HL-60 (cell line): Measurements from ENCODE around the gene UBE2E3.

Experiments used
- DNase-seq, 2 experiments: peaks; one replicate each; pipeline ENCODE4 v3.0.0-alpha.2; 2010 to 2020; ENCODE audit warnings: low read depth in 1 of 2, low spot score in 1 of 2
- H3K27ac ChIP-seq: fragments of 250-450 bp; sonication (Bioruptor Pico); replicated peaks from 2 replicates; pipeline ENCODE4 v1.5.1; 2020; ENCODE audit warnings: mild to moderate bottlenecking, moderate library complexity
- H3K27me3 ChIP-seq: fragments of 250-450 bp; sonication (Bioruptor Pico); 2 replicates; pipeline ENCODE4 v1.5.1; 2021; ENCODE audit warnings: mild to moderate bottlenecking, moderate library complexity; ENCODE audit not compliant: insufficient read depth, poor library complexity, severe bottlenecking
- H3K4me3 ChIP-seq: replicated peaks from 2 replicates; pipeline ENCODE4 v1.5.1; 2011; ENCODE audit warnings: mild to moderate bottlenecking, control low read depth, low read length; ENCODE audit not compliant: insufficient read depth
- GABPA ChIP-seq: IDR thresholded peaks from 2 replicates; pipeline ENCODE4 v1.6.1; 2012; ENCODE audit warnings: low read depth
- POLR2AphosphoS5 ChIP-seq: IDR thresholded peaks from 2 replicates; pipeline ENCODE4 v1.6.1; 2012; ENCODE audit warnings: low read depth
- REST ChIP-seq: IDR thresholded peaks from 2 replicates; pipeline ENCODE4 v1.6.1; 2012; ENCODE audit warnings: low read depth; ENCODE audit not compliant: insufficient replicate concordance
- SPI1 ChIP-seq: IDR thresholded peaks from 2 replicates; pipeline ENCODE4 v1.6.1; 2012; ENCODE audit warnings: low read depth, mild to moderate bottlenecking, borderline replicate concordance
- TF ChIP-seq, protein P1 (sequence below): IDR thresholded peaks from one replicate; pipeline ENCODE4 v1.5.1; 2011; ENCODE audit warnings: low read length, control low read depth, inconsistent platforms; ENCODE audit not compliant: insufficient read depth

The UBE2E3 gene

GRCh38 chr2:180969124-180969523 is 11.3 kb upstream of the UBE2E3 start:
- no peak for DNase-seq
- TF ChIP-seq, protein P1, sequence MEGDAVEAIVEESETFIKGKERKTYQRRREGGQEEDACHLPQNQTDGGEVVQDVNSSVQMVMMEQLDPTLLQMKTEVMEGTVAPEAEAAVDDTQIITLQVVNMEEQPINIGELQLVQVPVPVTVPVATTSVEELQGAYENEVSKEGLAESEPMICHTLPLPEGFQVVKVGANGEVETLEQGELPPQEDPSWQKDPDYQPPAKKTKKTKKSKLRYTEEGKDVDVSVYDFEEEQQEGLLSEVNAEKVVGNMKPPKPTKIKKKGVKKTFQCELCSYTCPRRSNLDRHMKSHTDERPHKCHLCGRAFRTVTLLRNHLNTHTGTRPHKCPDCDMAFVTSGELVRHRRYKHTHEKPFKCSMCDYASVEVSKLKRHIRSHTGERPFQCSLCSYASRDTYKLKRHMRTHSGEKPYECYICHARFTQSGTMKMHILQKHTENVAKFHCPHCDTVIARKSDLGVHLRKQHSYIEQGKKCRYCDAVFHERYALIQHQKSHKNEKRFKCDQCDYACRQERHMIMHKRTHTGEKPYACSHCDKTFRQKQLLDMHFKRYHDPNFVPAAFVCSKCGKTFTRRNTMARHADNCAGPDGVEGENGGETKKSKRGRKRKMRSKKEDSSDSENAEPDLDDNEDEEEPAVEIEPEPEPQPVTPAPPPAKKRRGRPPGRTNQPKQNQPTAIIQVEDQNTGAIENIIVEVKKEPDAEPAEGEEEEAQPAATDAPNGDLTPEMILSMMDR = no peak
- TF ChIP-seq POLR2AphosphoS5 = no peak
- no peak for TF ChIP-seq REST
- no peak for TF ChIP-seq SPI1
- TF ChIP-seq GABPA = no peak
- Histone ChIP-seq H3K27me3 (no peaks in the 10 kb centered on the region), H3K4me3 (no peak overlapping the region), H3K27ac (no peak overlapping the region)

GRCh38 chr2:180970016-180970415 is 10.4 kb upstream of the UBE2E3 start:
- H3K27ac ChIP-seq = no peak overlapping the region
- TF ChIP-seq REST (no peak), POLR2AphosphoS5 (no peak), SPI1 (no peak), GABPA (no peak)
- TF ChIP-seq, protein P1 = no peak
- H3K27me3 ChIP-seq = peaks cover 5% of the 10 kb centered on the region
- no peak for DNase-seq
- H3K4me3 ChIP-seq = no peak overlapping the region

DNA sequence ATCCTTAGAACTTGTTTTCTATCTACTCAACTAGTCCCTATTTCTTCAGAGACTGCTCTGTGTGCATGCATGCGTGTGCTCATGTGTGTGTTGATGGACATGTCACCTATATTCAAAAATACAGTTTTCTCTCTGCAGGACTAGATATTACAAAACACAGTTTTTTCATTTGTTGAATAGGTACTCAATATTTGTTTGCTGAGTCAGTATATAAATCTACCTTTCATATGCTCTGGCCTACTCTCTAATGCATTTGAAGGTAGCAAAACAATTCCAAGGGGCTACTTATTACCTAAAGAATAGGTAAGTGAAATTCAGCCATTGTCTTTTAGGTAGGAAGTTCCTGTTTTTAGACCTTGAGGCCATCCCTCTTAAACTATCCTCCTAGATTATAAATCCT is 8.6 kb upstream of the UBE2E3 start:
- no peak overlapping the region for H3K27ac ChIP-seq
- no peak for DNase-seq
- H3K4me3 ChIP-seq = no peak overlapping the region
- TF ChIP-seq REST (no peak), GABPA (no peak), POLR2AphosphoS5 (no peak), SPI1 (no peak)
- TF ChIP-seq, protein P1 = no peak
- peaks cover 7% of the 10 kb centered on the region for H3K27me3 ChIP-seq
